Limb (tissue), 2 donors: ENCODE results near the gene GPR157.

Experiments
- DNase-seq, 2 donors: peaks; one replicate each; pipeline ENCODE4 v3.0.0-alpha.2; 2016; ENCODE audit errors: extremely low spot score in 2 of 2

GPR157 gene

GRCh38 chr1:9065213-9065751, 63.6 kb downstream of the GPR157 start:
- DNase-seq, result no peak

- DNase-seq, result no peak
Measured at GRCh38 chr1:9062846-9063245, 66.1 kb downstream of the GPR157 start.

DNA sequence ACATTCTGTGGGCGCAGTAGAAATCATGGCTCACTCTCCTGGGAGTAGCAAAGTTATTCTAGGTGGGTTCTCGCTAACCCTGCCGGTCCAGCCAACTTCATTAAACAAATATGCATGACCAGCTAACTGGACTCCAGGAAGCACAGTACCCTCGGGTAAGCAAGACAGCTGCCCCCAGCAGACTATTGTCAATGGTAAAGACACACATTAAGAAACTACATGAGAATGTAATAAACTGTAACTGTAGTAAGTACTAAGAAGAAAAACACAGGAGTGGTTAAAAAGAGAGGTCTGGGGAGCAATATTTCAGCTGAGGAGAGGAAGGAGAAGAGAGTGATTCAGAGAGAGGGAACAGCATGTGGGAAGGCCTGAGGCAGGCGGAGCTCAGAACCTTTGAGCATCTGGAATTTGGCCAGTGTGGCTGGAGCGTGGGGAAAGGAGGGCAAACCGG, 66.9 kb downstream of the GPR157 start:
- no peak for DNase-seq

- DNase-seq, result no peak
Measured at GRCh38 chr1:9061252-9061960, 67.5 kb downstream of the GPR157 start.

DNA sequence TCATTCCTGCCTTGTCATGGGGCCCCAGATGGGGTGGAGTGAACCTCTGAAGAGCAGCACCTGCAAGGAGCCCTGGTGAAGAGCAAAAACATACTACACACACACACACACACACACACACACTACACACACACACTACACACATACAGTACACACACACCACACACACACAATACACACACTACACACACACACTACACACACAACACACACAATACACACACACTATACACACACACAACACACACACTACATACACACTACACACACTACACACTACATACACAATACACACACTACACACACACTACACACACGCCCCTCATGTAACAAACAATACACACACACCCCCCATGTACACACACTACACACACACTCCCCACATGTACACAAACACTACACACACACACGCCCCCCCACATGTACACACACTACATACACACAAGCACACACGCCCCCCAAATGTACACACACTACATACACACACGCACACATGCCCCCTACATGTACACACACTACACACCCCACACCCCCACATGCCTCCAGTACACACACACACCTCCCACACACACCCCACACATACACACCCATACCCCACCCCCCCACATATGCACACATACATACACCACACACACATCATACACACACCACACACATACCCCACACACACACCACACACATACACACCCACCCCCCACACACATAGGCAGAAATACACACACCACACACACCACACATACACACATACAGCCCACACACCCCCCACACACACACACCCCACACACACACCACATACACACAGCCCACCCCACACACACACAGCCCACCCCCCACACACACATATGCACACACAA, 68.8 kb downstream of the GPR157 start:
- no peak for DNase-seq

DNA sequence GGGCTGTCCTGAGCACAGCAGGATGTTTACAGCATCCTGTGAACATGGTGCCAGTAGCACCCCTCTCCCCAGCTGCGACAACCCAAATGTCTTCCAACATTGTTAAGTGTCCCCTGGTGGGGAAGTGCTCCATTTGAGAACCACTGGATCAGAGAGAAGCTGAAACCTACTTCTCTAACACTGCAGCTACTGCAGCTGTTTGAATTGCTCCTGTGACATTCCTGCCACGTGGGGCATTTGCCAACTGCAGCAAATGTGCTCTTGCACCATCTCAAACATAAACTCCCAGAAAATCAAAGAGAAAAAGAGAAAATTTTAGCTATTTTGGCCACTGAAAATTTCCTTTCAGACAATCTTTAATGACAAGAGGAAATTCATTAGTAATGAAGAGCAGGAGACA, 70.4 kb downstream of the GPR157 start:
- DNase-seq, result no peak

DNA sequence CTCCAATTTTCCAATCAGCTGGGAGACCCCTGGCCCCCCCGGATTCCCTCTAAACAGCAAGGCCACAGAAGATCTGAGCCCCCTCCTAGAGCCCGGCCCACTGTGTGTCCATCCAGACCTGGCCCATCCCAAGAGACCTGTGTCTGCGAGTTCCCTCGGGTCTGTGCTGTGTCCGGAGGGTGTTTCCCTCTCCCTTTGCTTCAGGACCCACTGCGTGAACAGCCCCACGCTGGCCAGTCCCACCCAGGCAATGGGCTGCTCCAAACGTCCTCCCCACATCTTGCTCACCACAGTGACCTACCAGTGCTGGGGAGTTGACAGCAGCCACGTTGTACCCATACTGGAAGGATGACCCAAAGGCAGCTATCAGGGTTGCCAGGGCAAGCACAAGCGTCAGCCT, 71.1 kb downstream of the GPR157 start:
- DNase-seq, result no peak

DNA sequence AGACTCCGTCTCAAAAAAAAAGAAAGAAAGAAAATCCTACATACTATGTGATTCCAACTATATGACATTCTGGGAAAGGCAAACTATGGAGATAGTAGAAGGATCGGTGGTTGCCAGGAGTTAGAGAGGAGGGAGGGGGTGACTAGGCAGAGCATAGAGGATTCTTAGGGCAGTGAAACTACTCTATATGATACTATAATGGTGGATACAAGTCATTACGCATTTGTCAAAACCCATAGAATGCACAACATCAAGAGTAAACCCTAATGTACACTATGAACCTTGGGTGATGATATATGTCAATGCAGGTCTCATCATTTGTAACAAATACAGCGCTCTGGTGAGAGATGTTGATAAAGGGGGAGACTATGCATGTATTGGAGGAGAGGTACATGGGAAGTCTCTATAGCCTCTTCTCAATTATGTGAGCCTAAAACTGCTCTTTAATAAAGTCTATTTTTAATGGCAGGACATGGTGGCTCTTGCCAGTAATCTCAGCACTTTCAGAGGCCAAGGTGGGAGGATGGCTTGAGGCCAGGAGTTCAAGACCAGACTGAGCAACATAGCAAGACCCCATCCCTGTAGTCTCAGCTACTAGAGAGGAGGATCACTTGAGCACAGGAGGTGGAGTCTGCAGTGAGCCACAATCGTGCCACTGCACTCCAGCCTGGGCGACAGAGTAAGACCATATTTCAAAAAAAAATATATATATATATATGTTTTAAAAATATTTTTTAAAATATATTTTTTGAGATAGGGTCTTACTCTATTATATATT, 76.4 kb downstream of the GPR157 start:
- no peak for DNase-seq

DNA sequence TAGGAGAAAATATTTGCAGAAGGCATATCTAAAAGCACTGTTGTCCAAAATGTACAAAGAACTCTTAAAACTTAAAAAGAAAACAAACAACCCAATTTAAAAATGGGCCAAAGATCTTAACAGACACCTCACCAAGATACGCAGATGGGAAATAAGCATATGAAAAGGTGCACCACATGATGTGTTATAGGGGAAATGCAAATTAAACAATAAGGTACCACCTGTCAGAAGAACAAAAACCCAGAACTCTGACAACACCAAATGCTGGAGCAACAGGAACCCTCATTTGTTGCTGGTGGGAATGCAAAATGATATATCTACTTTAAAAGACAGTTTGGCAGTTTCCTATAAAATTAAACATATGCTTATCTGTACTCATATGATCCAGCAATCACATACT, 77.5 kb downstream of the GPR157 start:
- DNase-seq, result no peak

DNA sequence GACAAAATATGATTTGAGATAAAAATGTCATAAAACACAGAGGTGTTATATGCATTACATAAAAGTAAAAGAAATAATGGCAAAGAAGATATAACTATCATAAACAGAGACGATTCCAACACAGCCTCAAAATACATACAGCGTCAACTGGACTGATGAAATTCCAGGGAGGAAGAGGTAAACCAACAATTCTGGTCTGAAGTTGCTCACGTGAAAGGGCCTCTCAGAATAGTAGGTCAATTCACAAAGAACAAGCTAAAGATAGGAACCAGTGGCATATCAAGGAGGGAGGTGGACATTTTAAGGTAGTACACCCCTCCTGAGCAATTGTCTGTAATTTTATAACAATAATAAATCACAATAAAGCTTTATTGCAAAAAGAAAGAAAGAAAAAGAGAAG, 78.1 kb downstream of the GPR157 start:
- DNase-seq, result no peak
